ENCODE data around the gene PDLIM3.
A peak's percentile ranks its signal among the peaks of the same experiment; 100 is the strongest.
"Not testable (repeated sequence)": the region's sequence is repeated elsewhere in the genome, so short reads cannot be mapped to it uniquely, and the experiment has no call there.

PDLIM3 gene

GRCh38 chr4:185514182-185514697 is 21.1 kb downstream of the PDLIM3 start:
- DNase-seq, result no peak

GRCh38 chr4:185513489-185514181 is 21.7 kb downstream of the PDLIM3 start:
- no peak for DNase-seq

GRCh38 chr4:185512516-185512915 is 22.8 kb downstream of the PDLIM3 start:
- no peak for DNase-seq

GRCh38 chr4:185511243-185511642 is 24.1 kb downstream of the PDLIM3 start:
- not testable (repeated sequence) for DNase-seq

- no peak for DNase-seq
These were observed 24.5 kb downstream of the PDLIM3 start for GRCh38 chr4:185510806-185511205.

- DNase-seq, result peak; percentile 27
These were observed 27.1 kb downstream of the PDLIM3 start for GRCh38 chr4:185508181-185508580.

- no peak for DNase-seq
These were observed 28.9 kb downstream of the PDLIM3 start for GRCh38 chr4:185506422-185506821.

- DNase-seq, result no peak
These were observed 30.9 kb downstream of the PDLIM3 start for GRCh38 chr4:185504098-185505047.

- DNase-seq, result no peak
These were observed 32.9 kb downstream of the PDLIM3 start for GRCh38 chr4:185502386-185502785.

GRCh38 chr4:185500576-185500975 is 34.7 kb downstream of the PDLIM3 start:
- no peak for DNase-seq

- DNase-seq, result no peak
These were observed 35.3 kb downstream of the PDLIM3 start for GRCh38 chr4:185500035-185500434.

GRCh38 chr4:185488650-185489049 is 46.7 kb downstream of the PDLIM3 start:
- DNase-seq, result no peak

- DNase-seq, result no peak
These were observed 53.9 kb downstream of the PDLIM3 start for GRCh38 chr4:185481401-185481800.

GRCh38 chr4:185480016-185480732 is 55.1 kb downstream of the PDLIM3 start:
- no peak for DNase-seq

GRCh38 chr4:185479507-185479971 is 55.8 kb downstream of the PDLIM3 start:
- no peak for DNase-seq

GRCh38 chr4:185473247-185473646 is 62.1 kb downstream of the PDLIM3 start:
- no peak for DNase-seq

- no peak for DNase-seq
These were observed 63.2 kb downstream of the PDLIM3 start for GRCh38 chr4:185472103-185472542.

GRCh38 chr4:185471235-185472102 is 63.8 kb downstream of the PDLIM3 start, which contains the start of gene CCDC110:
Gene CCDC110, minus strand, starts transcription at chr4:185471733. Its CDS starts 50 bp downstream, at chr4:185471683.
- DNase-seq, result peak; percentile 82

GRCh38 chr4:185470501-185471195 is 64.7 kb downstream of the PDLIM3 start:
- DNase-seq, result peak; percentile 26

- DNase-seq, result no peak
These were observed 65.6 kb downstream of the PDLIM3 start for GRCh38 chr4:185469580-185470154.

- DNase-seq, result no peak
These were observed 66.3 kb downstream of the PDLIM3 start for GRCh38 chr4:185468999-185469398.

All from NCI-H2171 (cell line).